HUES6 (cell line): ENCODE measurements around the gene APBA1.
"Not testable (repeated sequence)": the region's sequence is repeated elsewhere in the genome, so short reads cannot be mapped to it uniquely, and the experiment has no call there.

Experiments
- H3K27ac ChIP-seq: 2 replicates; pipeline ENCODE4 v1.7.0; 2013; ENCODE audit warnings: low read depth, mild to moderate bottlenecking, low read length, inconsistent platforms
- H3K27me3 ChIP-seq: 2 replicates; pipeline ENCODE4 v1.6.1; 2013; ENCODE audit warnings: low read length; ENCODE audit not compliant: control insufficient read depth, insufficient read depth
- H3K36me3 ChIP-seq: 2 replicates; pipeline ENCODE4 v1.6.1; 2013; ENCODE audit warnings: low read length; ENCODE audit not compliant: control insufficient read depth, insufficient read depth
- H3K4me1 ChIP-seq: 2 replicates; pipeline ENCODE4 v1.6.1; 2013; ENCODE audit warnings: low read length; ENCODE audit not compliant: control insufficient read depth, insufficient read depth
- H3K4me3 ChIP-seq: 2 replicates; pipeline ENCODE4 v1.5.1; 2013; ENCODE audit warnings: low read depth, low read length
- H3K9ac ChIP-seq: one replicate; pipeline ENCODE4 v1.6.1; 2013; ENCODE audit warnings: mild to moderate bottlenecking, low read length
- H3K9me3 ChIP-seq: 2 replicates; pipeline ENCODE4 v1.6.1; 2013; ENCODE audit warnings: low read depth, low read length; ENCODE audit not compliant: control insufficient read depth, insufficient read depth

Gene APBA1

GRCh38 chr9:69428017-69428785 lies 244.0 kb downstream of the APBA1 start:
- H3K27me3 ChIP-seq, result no peaks in the 10 kb centered on the region
- H3K4me1 ChIP-seq, result no peaks in the 10 kb centered on the region; the same call in 1 of the 2 replicates
- no peaks in the 10 kb centered on the region for H3K36me3 ChIP-seq

DNA sequence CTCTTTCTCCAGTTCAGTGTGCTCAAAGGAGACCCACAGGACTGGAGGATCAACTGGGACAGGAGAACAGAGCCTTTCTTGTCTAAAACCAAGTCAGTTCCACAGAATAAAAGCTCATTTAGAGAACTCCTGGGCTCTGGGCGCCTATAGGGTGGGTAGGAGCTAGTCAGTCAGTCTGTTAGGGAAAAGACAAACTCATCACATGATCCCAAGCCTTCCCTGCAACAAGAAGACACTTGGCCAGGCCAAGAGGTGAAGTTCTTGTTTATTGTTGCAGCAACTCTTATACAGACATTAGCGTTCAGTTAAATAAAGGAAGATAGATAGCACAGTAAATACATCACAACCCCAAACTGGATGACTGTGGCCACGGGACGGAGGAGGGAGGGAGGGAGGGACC lies 244.9 kb downstream of the APBA1 start:
- Histone ChIP-seq H3K9me3 (peaks cover 20% of the 10 kb centered on the region), H3K36me3 (no peaks in the 10 kb centered on the region), H3K4me3 (no peak overlapping the region), H3K27me3 (no peaks in the 10 kb centered on the region), H3K9ac (no peak overlapping the region), H3K27ac (no peak overlapping the region), H3K4me1 (no peaks in the 10 kb centered on the region)

More at GRCh38 chr9:69428017-69428785, 244.0 kb downstream of the APBA1 start:
- Histone ChIP-seq H3K9ac (no peak overlapping the region), H3K27ac (no peak overlapping the region), H3K9me3 (peaks cover 20% of the 10 kb centered on the region), H3K4me3 (no peak overlapping the region)

DNA sequence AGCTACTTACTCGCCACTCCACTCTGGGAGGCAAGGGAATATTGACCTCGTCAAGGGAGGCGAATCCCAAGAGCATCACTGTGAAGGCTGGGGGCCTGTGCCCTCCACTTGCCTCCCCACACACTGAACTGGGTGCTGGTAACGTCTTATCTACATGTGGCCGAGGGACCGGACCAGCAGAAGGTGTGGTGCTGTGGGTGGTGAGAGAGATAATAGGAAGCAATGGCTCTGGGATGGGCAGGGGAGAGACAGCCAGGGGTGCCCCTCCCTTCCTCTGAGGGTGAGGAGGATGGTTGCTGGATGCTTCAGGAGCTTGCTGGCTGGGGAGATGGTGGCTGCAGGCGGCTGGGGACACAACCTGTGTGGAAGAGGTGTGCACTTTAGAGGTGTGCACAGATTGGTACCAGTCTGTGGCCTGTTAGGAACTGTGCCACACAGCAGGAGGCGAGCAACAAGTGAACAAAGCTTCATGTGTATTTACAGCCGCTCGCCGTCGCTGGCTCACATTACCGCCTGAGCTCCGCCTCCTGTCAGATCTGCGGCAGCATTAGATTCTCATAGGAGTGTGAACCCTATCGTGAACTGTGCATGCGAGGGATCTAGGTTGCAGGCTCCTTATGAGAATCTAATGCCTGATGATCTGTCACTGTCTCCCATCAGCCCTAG lies 246.9 kb downstream of the APBA1 start:
- H3K9me3 ChIP-seq, result peaks cover 20% of the 10 kb centered on the region
- H3K4me1 ChIP-seq, result peaks cover 5% of the 10 kb centered on the region; the same call in 1 of the 2 replicates
- H3K4me3 ChIP-seq, result no peak overlapping the region
- H3K27ac ChIP-seq, result no peak overlapping the region
- H3K27me3 ChIP-seq, result no peaks in the 10 kb centered on the region
- no peaks in the 10 kb centered on the region for H3K36me3 ChIP-seq
- no peak overlapping the region for H3K9ac ChIP-seq

DNA sequence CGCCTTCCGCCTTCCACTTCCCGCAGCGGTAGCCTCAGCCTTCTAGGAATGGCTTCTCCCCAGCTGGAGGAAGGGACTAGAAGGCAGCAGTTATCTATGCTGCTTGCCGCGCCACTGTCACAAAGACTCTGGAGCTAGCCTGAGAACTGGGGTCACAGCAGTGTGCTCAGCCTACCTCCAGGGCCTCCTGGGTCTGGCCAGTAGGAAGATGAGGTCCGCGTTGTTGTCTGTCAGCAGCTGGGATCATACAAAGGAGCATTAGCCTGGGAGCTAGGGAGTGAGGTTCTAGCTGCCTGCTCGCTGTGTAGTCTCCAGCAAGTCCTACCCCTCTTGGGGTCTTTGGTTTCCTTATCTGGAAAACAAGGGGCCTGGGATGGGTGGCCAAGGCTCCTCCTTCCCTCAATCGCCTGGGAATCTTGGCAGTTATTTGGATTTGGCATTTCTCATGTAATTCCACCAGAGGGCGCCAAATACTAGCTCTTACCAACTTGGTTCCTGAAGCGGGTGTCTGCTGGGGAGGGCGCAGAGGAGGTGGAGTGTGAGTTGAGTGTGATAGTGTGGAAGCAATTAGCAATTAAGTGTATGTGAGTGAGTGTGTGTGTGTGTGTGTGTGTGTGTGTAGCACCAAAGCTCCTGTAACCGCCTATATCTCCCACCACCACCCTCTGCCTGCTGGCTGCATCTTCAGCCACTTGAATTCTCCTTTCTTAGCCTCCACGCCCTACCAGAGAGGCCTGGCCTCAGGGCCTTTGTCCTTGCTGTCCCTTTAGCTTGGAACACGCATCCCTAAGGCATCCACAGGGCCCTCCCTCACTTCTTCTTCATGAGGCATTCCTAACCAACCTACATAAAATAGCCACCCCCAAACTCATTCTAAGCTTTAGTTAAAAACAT lies 250.0 kb downstream of the APBA1 start:
- H3K9me3 ChIP-seq, result peaks cover 28% of the 10 kb centered on the region
- no peaks in the 10 kb centered on the region for H3K27me3 ChIP-seq
- H3K27ac ChIP-seq, result no peak overlapping the region
- no peak overlapping the region for H3K4me3 ChIP-seq
- H3K9ac ChIP-seq, result no peak overlapping the region
- no peaks in the 10 kb centered on the region for H3K36me3 ChIP-seq
- H3K4me1 ChIP-seq, result peaks cover 5% of the 10 kb centered on the region; the same call in 1 of the 2 replicates

DNA sequence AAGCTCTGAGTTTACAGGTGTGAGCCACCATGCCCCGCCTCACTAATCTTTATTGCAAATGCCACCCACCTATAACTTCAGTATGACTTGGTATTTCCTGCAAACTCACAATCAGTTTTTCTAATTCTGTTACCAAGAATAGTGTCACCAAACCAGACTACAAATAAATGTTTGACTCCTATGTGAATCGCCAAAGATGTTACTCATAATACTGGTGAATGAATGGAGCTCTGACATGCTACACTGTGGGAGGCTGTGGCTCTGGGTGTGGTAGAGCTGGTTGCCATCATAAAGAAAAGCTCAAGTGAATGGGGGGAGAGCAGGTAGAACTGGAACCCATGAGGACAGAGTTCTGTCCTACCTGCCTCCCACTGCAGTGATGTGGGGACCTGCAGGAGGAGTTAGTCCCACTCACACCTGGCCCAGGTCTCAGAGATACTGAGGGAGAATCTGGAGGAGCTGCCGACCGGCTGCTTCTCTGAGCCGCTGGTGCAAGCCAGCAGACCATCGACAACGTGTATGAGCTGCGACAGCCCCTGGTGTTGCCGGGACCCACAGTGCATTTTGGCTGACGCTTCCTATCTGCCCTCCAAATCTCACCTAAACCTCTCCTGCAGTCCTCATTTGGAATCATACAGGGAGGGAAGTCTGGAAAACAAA lies 251.4 kb downstream of the APBA1 start:
- H3K36me3 ChIP-seq, result no peaks in the 10 kb centered on the region
- H3K4me1 ChIP-seq, result peaks cover 5% of the 10 kb centered on the region; the same call in 1 of the 2 replicates
- H3K4me3 ChIP-seq, result no peak overlapping the region
- no peak overlapping the region for H3K9ac ChIP-seq
- peaks cover 18% of the 10 kb centered on the region for H3K9me3 ChIP-seq
- no peak overlapping the region for H3K27ac ChIP-seq
- no peaks in the 10 kb centered on the region for H3K27me3 ChIP-seq

DNA sequence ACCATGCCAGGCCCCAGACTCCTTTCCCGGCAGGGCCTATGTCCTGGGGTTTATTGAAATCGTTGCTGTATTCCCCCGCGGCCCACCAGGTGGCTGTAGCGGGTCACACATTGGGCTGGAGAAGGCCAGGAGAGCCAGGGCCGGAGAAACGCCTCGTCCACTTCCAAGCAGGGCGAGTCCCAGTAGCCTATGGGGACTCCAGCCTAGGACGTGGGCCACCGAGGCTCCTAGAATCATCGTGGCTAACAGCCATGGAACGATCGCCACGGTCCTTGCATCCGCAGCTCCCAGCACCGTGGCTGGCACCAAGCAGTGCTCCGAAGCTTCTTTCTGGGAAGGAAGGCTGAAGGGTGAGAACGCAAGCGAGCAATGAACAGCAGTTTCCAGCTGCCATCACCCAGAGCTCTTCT lies 259.4 kb downstream of the APBA1 start:
- Histone ChIP-seq H3K9ac (no peak overlapping the region), H3K9me3 (no peaks in the 10 kb centered on the region), H3K4me1 (peaks cover 19% of the 10 kb centered on the region), H3K4me3 (no peak overlapping the region), H3K36me3 (no peaks in the 10 kb centered on the region), H3K27me3 (no peaks in the 10 kb centered on the region), H3K27ac (no peak overlapping the region)

DNA sequence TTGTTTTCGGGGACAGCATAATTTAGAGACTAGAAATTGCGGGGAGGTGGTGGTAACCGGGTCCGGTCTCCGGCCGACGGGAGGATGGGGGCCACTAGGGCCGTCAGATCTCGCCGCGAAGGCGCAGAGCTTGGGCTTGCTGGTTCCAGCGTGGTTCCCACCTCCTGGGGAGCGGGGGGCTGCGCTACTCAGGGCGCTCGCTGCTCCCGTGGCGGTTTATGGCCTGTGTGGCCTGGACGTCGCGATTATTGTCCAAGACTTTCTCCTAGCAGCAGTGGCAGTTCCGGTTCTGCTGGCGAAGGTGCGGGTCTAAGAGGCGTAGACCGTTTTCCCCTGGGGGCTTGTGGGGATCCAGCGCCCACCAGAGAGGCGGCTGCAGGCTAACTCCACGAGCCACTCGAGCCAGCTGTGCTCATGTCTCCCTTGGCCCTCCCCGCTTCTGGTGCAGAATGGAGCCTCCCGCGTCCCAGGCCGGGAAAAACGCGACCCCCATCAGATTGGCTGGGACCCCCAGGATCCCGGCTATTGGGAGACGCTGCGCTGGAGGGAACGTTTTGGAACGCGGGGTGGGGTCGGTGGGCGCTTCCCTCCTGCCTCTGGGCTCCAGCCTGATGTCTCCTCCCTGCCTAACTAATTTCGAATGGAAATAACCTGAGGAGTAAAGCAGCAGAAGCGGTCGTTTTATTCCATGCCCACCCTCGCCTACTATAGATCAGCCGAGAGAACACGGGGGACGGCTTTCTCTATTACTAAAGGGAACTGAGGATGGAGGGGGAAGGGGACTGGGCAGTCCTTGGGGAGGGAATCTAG lies 260.0 kb downstream of the APBA1 start:
- Histone ChIP-seq H3K36me3 (no peaks in the 10 kb centered on the region), H3K9me3 (no peaks in the 10 kb centered on the region), H3K4me1 (peaks cover 19% of the 10 kb centered on the region), H3K27ac (no peak overlapping the region; the same call in 1 of the 2 replicates), H3K27me3 (no peaks in the 10 kb centered on the region), H3K4me3 (no peak overlapping the region), H3K9ac (no peak overlapping the region)

DNA sequence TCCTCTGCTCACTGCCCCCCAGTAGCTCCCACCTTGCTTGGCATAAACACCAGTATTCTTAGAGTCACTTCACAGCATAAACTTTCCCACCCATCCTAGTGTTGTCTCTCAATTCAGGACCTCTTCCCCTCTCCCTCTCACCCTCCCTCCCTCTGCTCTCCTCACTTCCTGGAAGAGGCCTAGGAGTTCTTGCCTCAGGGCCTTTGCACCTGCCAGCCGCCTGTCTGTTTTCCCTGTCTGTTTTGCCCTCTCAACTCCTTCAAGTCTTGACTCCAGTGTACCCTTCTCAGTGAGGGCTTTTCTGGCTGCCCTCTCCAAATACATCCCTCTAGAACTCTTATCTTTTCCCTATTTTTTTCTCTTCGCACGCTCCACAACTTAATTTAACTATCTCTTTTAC lies 260.9 kb downstream of the APBA1 start:
- Histone ChIP-seq H3K9me3 (no peaks in the 10 kb centered on the region), H3K4me3 (no peak overlapping the region), H3K4me1 (peaks cover 19% of the 10 kb centered on the region), H3K27ac (peak overlapping the region; percentile 29; the same call in 1 of the 2 replicates), H3K9ac (no peak overlapping the region), H3K27me3 (no peaks in the 10 kb centered on the region), H3K36me3 (no peaks in the 10 kb centered on the region)

GRCh38 chr9:69409936-69410335 lies 262.2 kb downstream of the APBA1 start:
- peaks cover 19% of the 10 kb centered on the region for H3K4me1 ChIP-seq
- not testable (repeated sequence) for H3K36me3 ChIP-seq, H3K27me3 ChIP-seq, H3K9me3 ChIP-seq, H3K4me3 ChIP-seq
- peak overlapping the region; percentile 66 for H3K9ac ChIP-seq
- H3K27ac ChIP-seq, result peak overlapping the region; percentile 90; the same call in 1 of the 2 replicates

- Histone ChIP-seq H3K27ac (no peak overlapping the region), H3K4me1 (no peaks in the 10 kb centered on the region; the same call in 1 of the 2 replicates), H3K9ac (no peak overlapping the region), H3K9me3 (peaks cover 7% of the 10 kb centered on the region; the same call in 1 of the 2 replicates), H3K4me3 (no peak overlapping the region), H3K27me3 (no peaks in the 10 kb centered on the region), H3K36me3 (no peaks in the 10 kb centered on the region)
Observed at GRCh38 chr9:69400470-69400869, 271.7 kb downstream of the APBA1 start.
